ENCODE results near the gene NKD1. TPM values are rescaled to one million over a fixed set of nuclear protein-coding genes. Genes with fewer than 3 reads are reported as not detected.

The NKD1 gene
- total and polyA plus RNA-seq, 4 donors, result 2.3 to 14.1 (median 8.0) TPM

- Histone ChIP-seq H3K9me3 (ENCODE audit: control insufficient read depth in 4 of 4, insufficient read depth in 3 of 4, low read length in 3 of 4) (peaks cover 0 to 5% (median 0%) of the 10 kb centered on the region in 4 donors), H3K27ac (ENCODE audit: low read depth in 1 of 2, low read length in 1 of 2) (no peak overlapping the region), H3K27me3 (ENCODE audit: control insufficient read depth in 3 of 3, insufficient read depth in 3 of 3, low read length in 2 of 3) (no peaks in the 10 kb centered on the region), H3K36me3 (ENCODE audit: control insufficient read depth in 4 of 4, insufficient read depth in 4 of 4, low read length in 4 of 4) (no peaks in the 10 kb centered on the region), H3K4me1 (ENCODE audit: control insufficient read depth in 5 of 5, insufficient read depth in 5 of 5, low read length in 5 of 5) (peaks cover 0 to 11% (median 0%) of the 10 kb centered on the region in 5 donors), H3K4me3 (no peak overlapping the region), H3K9ac (ENCODE audit: insufficient read depth in 1 of 2, low read length in 2 of 2) (no peak overlapping the region)
- DNase-seq (no peak), ATAC-seq (ENCODE audit: insufficient read depth, low FRiP score) (no peak)
- 95 to 98% methylated on average over 3 of the region's 3 CpGs for WGBS, 2 donors
- no peak for TF ChIP-seq CTCF (IDR thresholded peaks at IDR 0.05; ENCODE audit: control extremely low read depth, extremely low read depth)
Measured at GRCh38 chr16:50540711-50541007, 7.5 kb upstream of the NKD1 start.

GRCh38 chr16:50542703-50543102 lies 5.5 kb upstream of the NKD1 start:
- H3K9ac ChIP-seq (ENCODE audit: insufficient read depth in 1 of 2, low read length in 2 of 2), result no peak overlapping the region
- H3K4me3 ChIP-seq, result no peak overlapping the region
- no peak for TF ChIP-seq CTCF (IDR thresholded peaks at IDR 0.05; ENCODE audit: control extremely low read depth, extremely low read depth)
- ATAC-seq (ENCODE audit: insufficient read depth, low FRiP score), result no peak
- no peaks in the 10 kb centered on the region for H3K36me3 ChIP-seq (ENCODE audit: control insufficient read depth in 4 of 4, insufficient read depth in 4 of 4, low read length in 4 of 4)
- 95% methylated on average over 3 of the region's 3 CpGs for WGBS, 2 donors
- no peaks in the 10 kb centered on the region for H3K27me3 ChIP-seq (ENCODE audit: control insufficient read depth in 3 of 3, insufficient read depth in 3 of 3, low read length in 2 of 3)
- peaks cover 0 to 11% (median 0%) of the 10 kb centered on the region in 5 donors for H3K4me1 ChIP-seq (ENCODE audit: control insufficient read depth in 5 of 5, insufficient read depth in 5 of 5, low read length in 5 of 5)
- no peak overlapping the region for H3K27ac ChIP-seq (ENCODE audit: low read depth in 1 of 2, low read length in 1 of 2)
- peaks cover 0 to 5% (median 0%) of the 10 kb centered on the region in 4 donors for H3K9me3 ChIP-seq (ENCODE audit: control insufficient read depth in 4 of 4, insufficient read depth in 3 of 4, low read length in 3 of 4)
- DNase-seq, result no peak

- DNase-seq (no peak), ATAC-seq (ENCODE audit: insufficient read depth, low FRiP score) (no peak)
- no peak overlapping the region for H3K27ac ChIP-seq (ENCODE audit: low read depth in 1 of 2, low read length in 1 of 2)
- WGBS, 2 donors, result 91 to 92% methylated on average over 2 of the region's 2 CpGs
- H3K9ac ChIP-seq (ENCODE audit: insufficient read depth in 1 of 2, low read length in 2 of 2), result no peak overlapping the region
- no peak overlapping the region for H3K4me3 ChIP-seq
- peaks cover 0 to 5% (median 0%) of the 10 kb centered on the region in 4 donors for H3K9me3 ChIP-seq (ENCODE audit: control insufficient read depth in 4 of 4, insufficient read depth in 3 of 4, low read length in 3 of 4)
- no peak for TF ChIP-seq CTCF (IDR thresholded peaks at IDR 0.05; ENCODE audit: control extremely low read depth, extremely low read depth)
- H3K36me3 ChIP-seq (ENCODE audit: control insufficient read depth in 4 of 4, insufficient read depth in 4 of 4, low read length in 4 of 4), result no peaks in the 10 kb centered on the region
- H3K27me3 ChIP-seq (ENCODE audit: control insufficient read depth in 3 of 3, insufficient read depth in 3 of 3, low read length in 2 of 3), result no peaks in the 10 kb centered on the region
- peaks cover 0 to 20% (median 4%) of the 10 kb centered on the region in 5 donors for H3K4me1 ChIP-seq (ENCODE audit: control insufficient read depth in 5 of 5, insufficient read depth in 5 of 5, low read length in 5 of 5)
Measured at GRCh38 chr16:50546125-50546524, 2.1 kb upstream of the NKD1 start.

All from lung (tissue), 12 donors.